HG03066 (cell line): Measurements from ENCODE around the gene RAD51D.
A peak's percentile ranks its signal among the peaks of the same experiment; 100 is the strongest.
"Not testable (repeated sequence)": the region's sequence is repeated elsewhere in the genome, so short reads cannot be mapped to it uniquely, and the experiment has no call there.

ENCODE experiments used
- ATAC-seq: cut with Tn5 transposase; IDR thresholded peaks from one replicate; pipeline ENCODE4 v1.9.1; 2021; ENCODE audit warnings: low read depth; ENCODE audit not compliant: unreplicated experiment

RAD51D gene

GRCh38 chr17:35119370-35120165 is at the start of gene RAD51D:
RAD51D (minus strand) TSS chr17:35119860; CDS start chr17:35119613, 247 bp downstream.
- ATAC-seq, result peak; percentile 75

DNA sequence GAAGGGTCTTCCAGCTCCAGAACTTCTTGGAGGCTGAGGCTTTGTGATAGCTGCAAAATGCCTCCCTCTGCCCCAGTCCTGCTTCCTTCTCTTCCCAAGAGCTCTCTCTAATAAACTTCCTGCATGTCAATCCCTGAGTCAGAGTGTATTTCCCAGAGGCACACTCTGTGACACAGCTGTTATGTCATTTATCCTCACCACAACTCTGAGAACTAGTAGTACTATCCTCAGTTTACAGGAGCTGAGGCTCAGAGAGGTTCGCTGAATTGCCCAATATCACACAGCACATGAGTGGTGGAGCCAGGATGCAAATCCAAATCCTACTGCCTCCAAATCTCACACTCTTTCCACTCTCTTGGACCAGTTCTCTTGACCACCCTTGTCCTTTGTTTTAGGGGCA is 48.0 kb upstream of the RAD51D start:
- ATAC-seq, result no peak

DNA sequence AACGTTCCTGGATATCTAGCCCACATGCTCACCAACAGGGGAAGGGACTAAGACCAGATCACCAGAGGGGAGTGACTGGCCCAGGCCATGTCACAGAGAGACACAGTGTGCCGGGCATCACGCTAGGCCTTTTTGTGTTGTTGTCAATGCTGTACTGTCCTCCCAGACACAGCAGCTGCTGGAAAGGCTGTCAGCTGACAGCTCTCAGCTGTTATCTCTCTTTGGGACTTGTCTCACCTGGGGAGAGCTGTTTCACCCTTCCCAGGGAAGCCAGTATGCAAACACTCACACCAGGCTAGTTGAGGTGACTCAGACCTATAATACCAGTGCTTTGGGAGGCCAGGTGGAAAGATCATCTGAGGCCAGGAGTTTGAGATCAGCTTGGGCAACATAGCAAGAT is 47.4 kb upstream of the RAD51D start:
- no peak for ATAC-seq

GRCh38 chr17:35166526-35166925 is 46.9 kb upstream of the RAD51D start:
- ATAC-seq, result no peak

- no peak for ATAC-seq
Observed at GRCh38 chr17:35164716-35165115, 45.1 kb upstream of the RAD51D start.

DNA sequence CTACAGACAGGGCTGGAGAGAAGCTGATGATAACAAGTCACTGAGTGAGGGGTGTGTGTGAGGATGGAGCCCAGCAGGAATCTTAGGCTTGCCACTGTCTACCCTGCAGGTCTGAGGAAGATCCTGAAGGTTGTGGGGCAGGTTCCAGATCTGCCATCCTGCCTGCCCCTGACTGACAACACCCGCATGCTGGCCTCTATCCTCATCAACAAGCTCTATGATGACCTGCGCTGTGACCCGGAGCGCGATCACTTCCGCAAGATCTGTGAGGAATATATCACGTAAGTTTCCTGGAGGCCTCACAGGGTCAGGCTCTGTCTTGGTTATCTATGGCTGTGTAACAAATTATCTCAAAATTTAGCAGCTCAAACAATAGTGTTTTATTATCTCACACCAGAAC is 44.2 kb upstream of the RAD51D start:
- no peak for ATAC-seq

DNA sequence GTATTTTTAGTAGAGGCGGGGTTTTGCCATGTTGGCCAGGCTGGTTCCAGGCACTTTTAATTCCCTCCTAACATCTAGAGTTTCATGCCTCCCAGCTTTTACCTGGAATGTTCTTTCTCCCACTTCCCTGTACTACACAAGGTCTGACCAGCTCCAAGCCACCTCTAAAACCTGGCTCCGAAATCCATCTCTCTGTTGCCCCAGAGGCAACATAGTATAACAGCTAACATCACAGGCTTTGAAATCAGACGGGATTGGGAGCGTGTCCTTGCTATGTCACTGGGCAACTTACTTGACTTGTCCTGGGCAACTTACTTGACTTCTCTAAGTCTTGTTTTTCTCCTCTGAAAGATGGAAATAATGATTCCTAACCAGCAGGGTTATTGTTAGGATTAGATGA is 43.1 kb upstream of the RAD51D start:
- ATAC-seq, result no peak

DNA sequence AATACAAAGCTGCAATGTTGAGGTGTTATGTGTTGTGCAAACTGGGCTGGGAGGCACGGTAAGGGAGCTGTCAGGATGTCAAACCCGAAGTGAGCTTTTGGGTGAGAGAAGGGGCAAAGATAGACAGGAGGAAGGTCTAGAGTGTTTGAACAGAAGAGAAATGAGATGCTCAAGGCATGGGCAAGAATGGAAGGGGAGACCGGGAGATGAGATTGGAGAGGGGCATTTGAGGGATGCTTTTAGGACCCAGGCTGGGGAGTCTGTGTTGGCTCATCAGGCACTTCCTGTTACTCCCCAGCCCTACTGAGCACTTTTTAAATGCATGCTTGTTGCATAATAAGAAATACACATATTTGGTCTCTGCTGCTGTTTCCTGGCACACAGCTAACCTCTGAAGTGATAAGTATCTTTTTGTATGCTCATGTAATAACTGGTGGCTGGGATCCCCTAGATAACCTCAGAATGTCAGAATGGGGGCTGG is 41.7 kb upstream of the RAD51D start:
- no peak for ATAC-seq

GRCh38 chr17:35160354-35161201 is 40.9 kb upstream of the RAD51D start:
- ATAC-seq, result no peak

- ATAC-seq, result no peak
Observed at GRCh38 chr17:35159940-35160339, 40.3 kb upstream of the RAD51D start.

DNA sequence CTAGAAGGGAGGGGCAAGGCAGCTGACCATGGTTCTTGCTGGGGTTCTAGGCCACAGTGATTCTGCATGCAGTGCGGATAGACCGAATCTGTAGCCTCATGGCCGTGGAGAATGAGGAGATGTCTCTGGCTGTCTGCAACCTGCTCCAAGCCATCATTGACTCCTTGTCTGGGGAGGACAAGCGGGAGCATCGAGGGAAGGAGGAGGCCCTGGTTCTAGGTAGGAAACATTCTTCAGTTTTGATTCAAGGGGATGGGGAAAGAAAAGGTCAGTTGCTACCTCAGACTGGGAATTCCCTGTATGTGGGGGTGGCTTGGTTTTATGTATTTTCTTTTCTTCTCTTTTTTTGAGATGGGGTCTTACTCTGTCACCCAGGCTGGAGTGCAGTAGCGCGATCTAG is 35.6 kb upstream of the RAD51D start:
- ATAC-seq, result no peak

DNA sequence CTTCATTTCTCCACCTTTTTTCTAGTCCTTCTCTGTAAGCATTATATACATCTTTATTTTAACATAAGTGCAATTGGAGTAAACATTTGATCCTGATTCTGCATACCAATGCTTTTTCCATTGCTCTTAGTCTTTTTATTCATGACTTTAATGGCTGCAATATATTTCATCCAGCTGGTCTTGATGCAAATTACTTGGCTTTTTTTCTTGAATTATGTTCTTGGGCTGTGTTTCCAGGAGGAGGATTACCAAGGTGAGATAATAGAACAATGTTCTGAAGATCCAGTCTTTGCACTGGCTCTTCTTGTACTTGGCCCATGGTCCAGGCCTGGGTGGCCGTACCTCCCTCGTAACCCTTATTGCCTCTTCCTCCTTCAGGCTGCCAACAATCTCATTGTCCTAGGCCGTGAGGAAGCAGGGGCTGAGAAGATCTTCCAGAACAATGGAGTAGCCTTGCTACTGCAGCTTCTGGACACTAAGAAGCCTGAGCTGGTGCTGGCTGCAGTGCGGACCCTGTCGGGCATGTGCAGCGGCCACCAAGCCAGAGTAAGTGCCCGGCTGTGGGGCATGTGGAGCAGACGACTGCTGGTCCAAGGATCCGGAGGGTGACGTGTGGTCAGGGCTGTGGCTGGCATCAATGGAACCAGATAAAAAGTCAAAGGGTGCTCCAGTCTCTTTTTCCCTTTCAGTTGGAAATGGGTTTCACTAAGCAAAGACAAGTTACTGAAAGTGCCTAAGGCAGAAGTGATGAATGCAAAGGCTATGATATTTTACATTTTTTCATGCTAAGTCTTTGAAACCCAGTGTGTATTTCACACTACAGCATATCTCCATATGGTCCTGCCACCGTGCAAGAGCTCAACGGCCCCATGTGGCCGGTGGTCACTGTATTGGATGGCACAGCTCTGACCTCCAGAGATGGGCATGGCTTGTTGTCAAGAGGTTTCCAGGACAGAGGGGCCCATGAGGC is 34.8 kb upstream of the RAD51D start:
- ATAC-seq, result no peak

DNA sequence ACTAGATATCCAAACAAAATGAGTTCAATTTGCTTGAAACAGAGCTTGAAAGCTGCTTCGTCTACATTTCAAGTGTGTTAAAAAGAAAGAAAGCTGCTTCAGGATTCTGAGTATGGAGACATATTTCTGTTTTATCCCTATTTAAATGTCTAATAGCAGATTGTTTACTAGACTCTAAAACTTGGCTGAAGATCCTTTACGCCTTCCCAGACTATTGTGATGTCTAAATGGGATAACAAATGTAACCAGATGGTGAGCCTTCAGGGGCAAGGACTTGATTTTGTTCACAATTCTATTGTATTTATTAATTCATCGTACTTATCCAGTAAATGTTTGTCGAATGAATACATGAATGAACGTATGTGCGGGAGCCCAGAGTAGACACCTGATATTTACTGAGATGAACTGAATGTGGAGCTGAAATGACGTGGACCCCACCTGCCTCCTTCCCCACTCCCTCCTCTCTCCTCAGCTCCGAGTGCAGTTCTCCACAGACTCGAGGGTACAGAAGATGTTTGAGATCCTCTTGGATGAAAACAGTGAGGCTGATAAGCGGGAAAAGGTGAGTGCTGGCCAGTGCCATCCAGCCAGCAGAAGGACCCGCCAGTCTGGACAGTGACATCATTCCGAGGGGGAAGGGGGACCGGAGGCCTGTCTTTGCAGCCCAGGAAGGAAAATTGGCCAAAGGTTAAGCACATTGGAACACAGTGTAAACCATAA is 32.9 kb upstream of the RAD51D start:
- ATAC-seq, result no peak

- ATAC-seq, result not testable (repeated sequence)
Observed at GRCh38 chr17:35151080-35151479, 31.4 kb upstream of the RAD51D start.

GRCh38 chr17:35149941-35150340 is 30.3 kb upstream of the RAD51D start:
- no peak for ATAC-seq

DNA sequence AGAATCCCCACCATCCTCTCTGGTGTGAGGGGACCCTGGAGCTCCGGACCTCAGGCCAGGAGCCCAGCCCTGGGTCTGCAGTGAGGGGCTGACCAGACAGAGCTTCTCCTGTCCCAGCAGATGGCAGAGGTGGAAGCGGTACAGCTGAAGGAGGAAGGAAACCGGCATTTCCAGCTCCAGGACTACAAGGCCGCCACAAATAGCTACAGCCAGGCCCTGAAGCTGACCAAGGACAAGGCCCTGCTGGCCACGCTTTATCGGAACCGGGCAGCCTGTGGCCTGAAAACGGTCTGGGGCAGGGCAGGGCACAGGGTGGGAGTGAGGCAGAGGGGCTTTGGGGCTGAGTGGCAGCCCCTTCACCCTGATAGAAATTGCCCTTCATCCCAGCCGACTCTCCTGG is 28.5 kb upstream of the RAD51D start:
- no peak for ATAC-seq

- ATAC-seq, result no peak
Observed at GRCh38 chr17:35147375-35147905, 27.8 kb upstream of the RAD51D start, which contains the start of gene UNC45B. UNC45B (plus strand) TSS chr17:35147817; CDS start chr17:35148264, 447 bp downstream.

- ATAC-seq, result no peak
Observed at GRCh38 chr17:35146214-35146833, 26.7 kb upstream of the RAD51D start.

GRCh38 chr17:35144840-35145239 is 25.2 kb upstream of the RAD51D start:
- ATAC-seq, result no peak
